ENCODE measurements around the gene SRPK3. TPM values are rescaled to one million over a fixed set of nuclear protein-coding genes. Genes with fewer than 3 reads are reported as not detected.

SRPK3 gene
- polyA plus RNA-seq, 3 donors = 0.01 TPM; not detected in 2

DNA sequence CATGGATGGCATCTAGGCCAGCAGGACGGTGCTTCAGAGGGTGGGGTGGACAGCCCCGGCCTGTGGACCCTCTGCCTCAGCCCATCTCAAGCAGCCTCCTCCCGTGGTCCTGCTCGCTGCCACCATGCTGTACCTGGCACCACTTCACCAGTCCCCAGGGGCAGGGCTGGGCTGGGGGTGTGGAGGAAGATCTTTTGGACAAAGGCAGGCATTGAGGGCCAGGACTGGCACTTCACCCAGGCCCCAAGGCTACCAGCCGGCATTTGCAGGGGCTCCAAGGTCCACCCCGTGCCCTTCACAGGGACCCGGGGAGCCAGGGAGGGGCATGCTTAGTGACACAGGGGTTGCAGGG, 16.1 kb upstream of the SRPK3 start:
- no peaks in the 10 kb centered on the region for H3K36me3 Mint-ChIP-seq
- Histone ChIP-seq H3K4me2 (replicated peaks; ENCODE audit: extremely low read depth, low read length, poor library complexity, severe bottlenecking) (no peak overlapping the region), H3K36me3 (replicated peaks in 1 of 2; ENCODE audit: control insufficient read depth in 1 of 2, insufficient read depth in 2 of 2, low read length in 2 of 2) (no peaks in the 10 kb centered on the region), H3K79me2 (ENCODE audit: insufficient read depth, low read length) (no peaks in the 10 kb centered on the region), H2AFZ (ENCODE audit: insufficient read depth, low read depth, low read length, poor library complexity, severe bottlenecking) (no peak overlapping the region), H4K20me1 (ENCODE audit: insufficient read depth, low read length) (no peaks in the 10 kb centered on the region), H3K4me3 (replicated peaks in 1 of 3; ENCODE audit: low read depth in 2 of 3, low read length in 3 of 3) (no peak overlapping the region), H3K27me3 (ENCODE audit: control insufficient read depth in 2 of 2, insufficient read depth in 2 of 2, low read length in 2 of 2) (no peaks in the 10 kb centered on the region), H3K27ac (ENCODE audit: low read depth in 1 of 2, low read length in 2 of 2) (no peak overlapping the region), H3K4me1 (ENCODE audit: control insufficient read depth in 1 of 2, insufficient read depth in 2 of 2, low read length in 2 of 2) (peaks cover 0 to 5% of the 10 kb centered on the region in 2 donors), H3K9me3 (replicated peaks in 1 of 2; ENCODE audit: control insufficient read depth in 1 of 2, insufficient read depth in 1 of 2, low read length in 2 of 2) (no peaks in the 10 kb centered on the region), H3K9ac (ENCODE audit: insufficient read depth, low read length, poor library complexity, severe bottlenecking) (no peak overlapping the region)
- DNase-seq = no peak
- H3K27me3 Mint-ChIP-seq (ENCODE audit: low read depth in 3 of 3) = peaks cover 1 to 23% (median 16%) of the 10 kb centered on the region in 3 donors
- intact Hi-C loops (cut with micrococcal nuclease) = loop anchor here (5.0 to 10.0 kb wide), 3 partner anchors 160 to 190 kb away; partner anchors contain the start of gene ARHGAP4 (in 1 of the 2)
- peaks cover 14% of the 10 kb centered on the region for H3K4me1 Mint-ChIP-seq
- no CpG with 5 or more reads among the region's 7 CpGs for WGBS (ENCODE audit: insufficient coverage)
- H3K4me3 Mint-ChIP-seq = no peak overlapping the region
- H3K27ac Mint-ChIP-seq = no peak overlapping the region
- no peak for TF ChIP-seq CTCF (IDR thresholded peaks at IDR 0.05)
- H3K9me3 Mint-ChIP-seq = peaks cover 0 to 3% (median 0%) of the 10 kb centered on the region in 7 donors

GRCh38 chrX:153765138-153766079, 15.4 kb upstream of the SRPK3 start:
- no peak overlapping the region for H3K4me2 ChIP-seq (replicated peaks; ENCODE audit: extremely low read depth, low read length, poor library complexity, severe bottlenecking)
- no peaks in the 10 kb centered on the region for H3K36me3 Mint-ChIP-seq
- H3K9me3 Mint-ChIP-seq = peaks cover 0 to 3% (median 0%) of the 10 kb centered on the region in 7 donors
- H3K79me2 ChIP-seq (ENCODE audit: insufficient read depth, low read length) = no peaks in the 10 kb centered on the region
- H4K20me1 ChIP-seq (ENCODE audit: insufficient read depth, low read length) = no peaks in the 10 kb centered on the region
- H3K4me3 Mint-ChIP-seq = no peak overlapping the region
- peaks cover 14% of the 10 kb centered on the region for H3K4me1 Mint-ChIP-seq
- H3K36me3 ChIP-seq (replicated peaks in 1 of 2; ENCODE audit: control insufficient read depth in 1 of 2, insufficient read depth in 2 of 2, low read length in 2 of 2) = no peaks in the 10 kb centered on the region
- intact Hi-C loops (cut with micrococcal nuclease) = loop anchor here in 1 of 2 donors (10.0 kb wide), 2 partner anchors 159 to 189 kb away; partner anchors contain the start of gene ARHGAP4
- H3K27me3 Mint-ChIP-seq (ENCODE audit: low read depth in 3 of 3) = peaks cover 1 to 23% (median 16%) of the 10 kb centered on the region in 3 donors
- no peak overlapping the region for H3K27ac Mint-ChIP-seq
- H3K4me3 ChIP-seq (replicated peaks in 1 of 3; ENCODE audit: low read depth in 2 of 3, low read length in 3 of 3) = no peak overlapping the region
- no peak for TF ChIP-seq CTCF (IDR thresholded peaks at IDR 0.05)
- no peaks in the 10 kb centered on the region for H3K9me3 ChIP-seq (replicated peaks in 1 of 2; ENCODE audit: control insufficient read depth in 1 of 2, insufficient read depth in 1 of 2, low read length in 2 of 2)
- DNase-seq = no peak
- no peak overlapping the region for H3K27ac ChIP-seq (ENCODE audit: low read depth in 1 of 2, low read length in 2 of 2)
- H3K4me1 ChIP-seq (ENCODE audit: control insufficient read depth in 1 of 2, insufficient read depth in 2 of 2, low read length in 2 of 2) = peaks cover 0 to 5% of the 10 kb centered on the region in 2 donors
- H3K27me3 ChIP-seq (ENCODE audit: control insufficient read depth in 2 of 2, insufficient read depth in 2 of 2, low read length in 2 of 2) = no peaks in the 10 kb centered on the region
- H3K9ac ChIP-seq (ENCODE audit: insufficient read depth, low read length, poor library complexity, severe bottlenecking) = no peak overlapping the region
- 69% methylated on average over 16 of the region's 27 CpGs for WGBS (ENCODE audit: insufficient coverage)
- peak overlapping the region; percentile 13 for H2AFZ ChIP-seq (ENCODE audit: insufficient read depth, low read depth, low read length, poor library complexity, severe bottlenecking)

Data from CD14-positive monocyte (primary cell).